HG03565 (cell line): ENCODE results near the gene PARP8.

Experiments
- ATAC-seq: cut with Tn5 transposase; IDR thresholded peaks from one replicate; pipeline ENCODE4 v1.9.1; 2021; ENCODE audit warnings: mild to moderate bottlenecking, moderate library complexity; ENCODE audit not compliant: unreplicated experiment

PARP8 gene

DNA sequence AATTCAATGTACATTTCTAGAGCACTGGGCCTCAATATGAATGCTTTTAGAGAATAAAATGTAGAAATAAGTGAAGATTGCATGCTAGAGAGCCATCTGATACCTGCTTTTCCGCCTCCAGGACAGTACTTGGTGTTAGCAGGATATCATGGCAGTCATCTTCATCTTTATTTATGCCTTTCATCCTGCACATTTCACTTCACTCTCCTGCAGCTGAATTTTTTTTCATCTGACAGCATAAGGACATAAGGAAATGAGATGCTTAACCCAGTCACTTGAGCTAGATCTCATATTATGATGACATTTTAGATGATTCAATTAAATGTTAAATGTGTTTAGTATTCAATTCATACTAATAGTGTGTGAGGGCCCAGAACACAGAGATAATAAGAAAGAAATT is 162.6 kb downstream of the PARP8 start:
- ATAC-seq = no peak

GRCh38 chr5:50832657-50833284 is 166.3 kb downstream of the PARP8 start:
- no peak for ATAC-seq

GRCh38 chr5:50836356-50836755 is 169.9 kb downstream of the PARP8 start:
- ATAC-seq = no peak

DNA sequence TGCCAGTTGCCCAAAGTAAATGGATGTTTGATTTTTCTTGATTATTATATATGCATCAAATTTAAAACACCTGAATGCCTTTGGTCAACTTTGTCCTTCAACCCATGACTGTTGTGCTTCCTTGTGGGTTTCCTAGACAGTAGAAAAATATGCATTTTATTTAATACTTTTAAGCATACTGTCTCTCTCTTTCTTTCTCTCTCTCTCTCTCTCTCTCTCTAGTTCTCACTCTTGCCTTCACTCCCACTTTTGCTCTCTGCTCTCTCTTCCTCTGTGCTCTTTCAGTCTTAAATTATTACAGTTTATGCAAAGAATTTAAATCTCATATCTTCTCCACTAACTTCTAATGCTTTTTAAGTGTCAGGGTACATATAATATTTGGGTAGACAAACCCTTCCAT is 173.0 kb downstream of the PARP8 start:
- no peak for ATAC-seq

DNA sequence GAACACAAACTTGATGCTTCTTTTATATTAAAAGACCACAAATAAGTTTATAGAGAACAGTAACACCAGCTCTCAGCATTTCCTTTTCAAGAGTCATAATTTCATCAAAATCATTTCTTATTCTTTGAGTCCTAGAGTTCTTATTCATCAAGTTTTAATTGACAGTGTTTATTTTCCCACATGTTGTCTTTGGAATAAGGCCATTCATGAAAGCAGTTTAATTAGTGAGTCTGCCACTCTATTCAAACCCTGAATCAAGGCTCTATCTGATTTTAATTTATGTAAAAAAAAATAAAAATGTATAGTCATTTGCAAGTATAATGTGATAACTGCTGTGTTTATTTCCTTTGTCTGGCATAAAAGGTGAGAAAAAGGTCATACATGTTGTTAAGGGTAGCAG is 176.7 kb downstream of the PARP8 start:
- no peak for ATAC-seq

DNA sequence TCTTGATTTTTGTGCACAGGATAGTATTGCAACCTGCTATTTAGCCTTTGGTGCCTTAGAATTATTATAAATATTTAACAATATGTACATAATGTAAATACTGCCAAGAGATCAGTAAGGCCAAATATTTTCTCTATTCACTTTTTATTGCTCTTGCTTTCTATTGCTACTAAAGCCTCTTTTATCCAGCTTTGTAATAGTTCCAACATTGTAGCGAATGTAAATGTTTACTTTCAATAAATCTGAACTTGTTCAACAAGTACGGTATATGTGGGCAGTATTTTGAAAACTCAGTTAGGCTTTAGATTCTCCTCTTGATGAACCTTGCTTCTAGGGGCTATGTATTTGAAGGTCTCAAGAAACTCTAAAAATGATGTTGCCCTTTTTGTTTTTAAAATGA is 179.8 kb downstream of the PARP8 start:
- ATAC-seq = no peak

DNA sequence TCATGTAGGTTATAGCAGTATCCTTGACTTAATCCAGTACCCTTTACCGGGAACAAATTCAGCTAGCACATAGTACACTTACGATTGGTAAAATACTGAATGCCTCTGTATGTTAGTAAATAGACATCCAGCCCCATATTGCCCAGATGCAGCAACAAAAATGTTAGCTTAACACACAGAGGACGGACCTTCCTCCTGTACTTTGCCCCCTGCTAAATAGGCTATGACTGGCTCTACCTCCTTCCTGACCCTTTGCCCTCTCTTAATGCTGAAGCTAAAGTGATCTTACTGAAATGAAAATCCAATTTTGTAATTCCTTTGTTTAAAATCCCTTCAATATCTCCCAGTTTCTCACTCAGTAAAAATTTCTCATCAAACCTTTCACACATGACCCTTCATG is 183.1 kb downstream of the PARP8 start:
- no peak for ATAC-seq

DNA sequence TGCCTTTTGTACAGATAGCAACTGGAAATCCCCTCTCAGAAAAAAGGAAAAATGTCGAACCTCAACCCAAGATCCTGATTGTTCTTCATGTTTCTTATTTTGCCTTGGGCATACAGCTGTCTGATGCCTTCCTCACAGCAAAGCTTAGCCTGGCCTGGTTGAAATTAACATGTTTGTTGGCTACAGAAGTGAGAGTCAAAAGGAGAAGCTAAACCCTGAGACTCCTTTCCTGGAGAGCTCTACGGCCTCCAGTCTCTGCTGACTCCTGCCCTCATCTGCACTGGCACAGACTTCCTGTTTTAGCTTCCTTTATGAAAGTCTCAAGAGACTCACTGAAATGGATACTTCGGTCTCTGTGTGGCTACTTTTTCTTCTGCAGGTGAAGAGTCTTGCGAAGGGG is 186.7 kb downstream of the PARP8 start:
- peak; percentile 71 for ATAC-seq

DNA sequence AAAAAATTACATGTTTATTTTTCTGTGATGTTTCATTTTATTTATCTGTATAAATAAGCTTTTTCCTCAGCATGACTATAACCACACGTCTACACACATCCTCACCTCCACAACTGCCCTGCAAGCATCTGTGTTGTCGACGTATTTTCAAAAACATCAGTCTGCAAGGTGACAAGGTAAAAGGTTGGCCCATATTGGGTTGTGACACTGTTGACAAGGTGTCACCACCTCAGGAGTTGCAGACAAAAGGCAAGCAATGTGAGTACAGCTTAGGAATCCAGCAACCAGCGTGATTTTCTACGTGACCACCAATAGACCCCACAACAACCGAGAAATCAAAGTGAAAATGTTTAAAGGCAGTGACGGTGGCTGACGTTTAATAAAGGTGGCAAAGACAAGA is 187.6 kb downstream of the PARP8 start:
- no peak for ATAC-seq

DNA sequence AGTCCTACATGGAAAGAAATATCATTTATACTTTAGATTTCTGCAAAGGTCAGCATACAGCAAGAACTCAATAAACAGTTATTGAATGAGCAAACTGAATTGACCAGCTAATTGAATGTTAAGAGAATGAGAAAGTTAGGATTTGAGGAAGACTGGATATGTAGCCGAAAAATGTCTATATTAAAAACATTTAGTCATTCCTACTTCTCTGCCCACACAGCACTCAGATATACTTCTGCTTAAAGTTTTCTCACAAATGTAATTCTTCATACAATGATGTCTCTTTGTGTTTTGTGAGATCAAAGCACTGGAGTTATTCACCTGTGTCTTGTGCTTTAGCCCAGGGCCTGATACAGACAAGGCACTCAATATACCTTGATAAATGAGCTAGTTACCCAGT is 188.6 kb downstream of the PARP8 start:
- no peak for ATAC-seq

DNA sequence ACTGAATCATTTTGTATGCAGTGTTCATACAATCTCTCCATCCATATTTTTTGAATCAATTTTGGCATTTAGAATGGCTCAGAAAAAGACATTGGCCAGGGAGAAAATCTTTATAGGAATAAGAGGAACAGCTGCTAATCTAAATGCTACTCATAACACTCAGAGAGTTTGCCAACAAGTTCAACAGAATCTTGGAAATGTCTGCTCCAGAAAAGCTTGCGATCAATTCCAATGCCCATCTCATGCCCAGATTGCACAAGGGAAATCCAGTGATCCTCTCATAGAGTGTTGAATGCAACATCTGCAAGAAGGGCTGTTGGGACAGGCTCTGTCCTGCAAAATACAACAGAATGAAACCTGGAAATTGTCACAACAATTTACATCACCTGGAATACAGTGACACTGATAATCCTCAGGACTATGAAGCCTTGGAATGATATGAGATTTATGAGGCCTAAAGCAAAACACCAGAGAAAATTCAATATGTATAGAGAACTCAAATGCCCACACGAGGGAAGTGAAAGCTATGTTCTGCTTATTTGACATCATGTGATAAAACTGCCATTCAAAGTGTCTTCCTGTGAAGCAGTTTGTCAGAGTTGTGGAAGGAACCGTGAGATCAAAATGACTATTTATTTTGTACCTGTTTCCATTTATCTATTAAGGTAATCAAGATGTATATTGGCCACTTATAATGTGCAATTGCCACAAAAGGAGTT is 190.1 kb downstream of the PARP8 start:
- peak; percentile 84 for ATAC-seq

- no peak for ATAC-seq
Measured at GRCh38 chr5:50863534-50864170, 197.2 kb downstream of the PARP8 start.

DNA sequence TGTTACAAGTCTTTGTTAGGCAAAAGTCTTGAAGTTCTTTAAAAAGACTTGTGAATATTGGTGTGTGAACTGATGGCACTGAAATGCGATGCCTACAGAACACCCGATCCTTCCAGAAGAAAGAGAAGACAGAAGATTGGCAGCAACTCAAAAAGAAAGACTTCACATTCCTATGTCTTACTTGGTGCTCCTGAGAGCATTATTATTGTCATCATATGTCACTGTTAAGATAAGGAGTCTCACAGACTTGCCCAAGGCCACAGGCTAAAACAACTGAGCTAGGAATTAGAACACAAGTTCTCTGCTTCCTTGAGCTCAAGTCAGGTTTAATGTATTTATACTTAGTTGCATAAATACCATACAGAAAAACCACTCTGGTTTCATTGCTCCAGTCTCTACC is 198.0 kb downstream of the PARP8 start:
- ATAC-seq = no peak

DNA sequence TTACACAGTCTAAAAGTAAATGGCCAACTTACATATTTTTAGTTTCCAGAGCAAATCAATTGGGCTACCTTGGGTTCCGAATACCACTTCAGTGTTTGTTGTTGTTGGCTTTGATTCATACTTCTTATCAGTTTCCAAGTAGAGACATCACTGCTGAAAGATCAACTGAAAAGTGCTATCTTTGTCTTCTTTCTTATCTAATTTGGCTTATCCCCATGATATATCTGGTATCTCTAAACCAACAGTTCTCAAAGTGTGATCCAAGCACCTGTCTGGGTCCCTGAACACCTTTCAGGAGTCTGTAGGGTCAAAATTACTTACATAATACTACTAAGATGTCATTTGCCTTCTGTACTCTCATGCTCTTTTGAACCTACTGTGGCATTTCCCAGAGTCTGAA is 200.0 kb downstream of the PARP8 start:
- ATAC-seq = no peak

- no peak for ATAC-seq
Measured at GRCh38 chr5:50867140-50867539, 200.7 kb downstream of the PARP8 start.

DNA sequence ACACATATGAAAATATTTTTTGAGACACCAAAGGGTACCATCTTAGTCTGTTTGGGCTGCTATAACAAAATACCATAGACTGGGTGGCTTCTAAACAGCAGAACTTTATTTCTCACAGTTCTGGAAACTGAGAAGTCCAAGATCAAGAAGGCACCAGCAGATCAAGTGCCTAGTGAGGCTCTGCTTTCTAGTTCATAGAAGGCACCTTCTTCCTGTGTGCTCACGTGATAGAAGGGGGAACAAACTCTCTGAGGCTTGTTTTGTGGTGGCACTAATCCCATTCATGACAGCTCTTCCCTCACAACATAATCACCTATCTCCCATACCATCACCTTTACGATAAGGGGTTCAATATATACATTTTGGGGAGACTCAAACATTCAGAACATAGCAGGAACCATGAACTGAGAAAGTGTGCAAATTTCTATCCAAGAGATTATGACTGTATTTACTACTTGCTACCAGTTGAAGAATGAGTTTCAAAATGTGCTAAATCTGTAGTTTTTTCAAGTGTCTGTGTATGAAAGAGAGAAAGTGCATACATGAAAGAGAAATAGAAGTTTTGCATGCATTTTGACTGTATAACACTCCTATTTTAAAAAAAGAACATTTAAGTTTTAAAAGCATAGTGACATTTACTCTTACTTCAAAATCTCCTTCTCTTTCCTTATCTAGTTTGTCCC is 207.3 kb downstream of the PARP8 start:
- ATAC-seq = no peak

DNA sequence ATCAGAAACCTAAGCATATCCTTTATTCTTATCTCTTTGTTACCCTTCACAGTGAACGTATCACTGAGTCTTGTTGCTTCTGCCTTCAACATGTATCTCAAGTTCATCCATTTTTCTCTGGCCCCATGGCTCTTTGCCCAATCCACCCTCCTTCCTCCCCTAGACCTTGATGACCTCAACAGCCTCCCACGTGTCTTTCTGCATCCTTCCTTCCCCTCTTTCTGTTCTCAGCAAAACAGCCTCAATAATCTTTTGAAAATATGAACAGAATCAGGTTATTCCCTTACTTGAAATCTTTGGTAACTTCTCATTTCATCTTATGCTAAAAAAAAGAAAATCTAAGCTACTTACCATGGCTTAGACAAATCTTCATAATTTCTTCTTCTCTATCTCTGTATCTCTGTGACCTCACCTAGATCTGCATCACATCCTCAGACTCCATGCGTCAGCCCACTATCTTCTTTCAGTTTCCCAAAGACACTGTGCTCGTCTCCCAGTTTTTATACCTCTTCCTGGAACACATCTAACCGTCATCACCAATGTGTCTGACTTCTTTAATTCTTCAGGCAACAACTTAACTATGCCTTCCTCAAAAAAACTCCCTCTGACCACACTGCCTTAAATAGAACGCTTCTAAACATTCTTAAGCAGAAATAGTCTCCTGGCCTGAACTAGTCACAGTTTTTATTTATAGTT is 208.0 kb downstream of the PARP8 start:
- ATAC-seq = no peak

GRCh38 chr5:50875002-50875344 is 208.5 kb downstream of the PARP8 start:
- ATAC-seq = no peak

- ATAC-seq = no peak
Measured at GRCh38 chr5:50878470-50878869, 212.0 kb downstream of the PARP8 start.

DNA sequence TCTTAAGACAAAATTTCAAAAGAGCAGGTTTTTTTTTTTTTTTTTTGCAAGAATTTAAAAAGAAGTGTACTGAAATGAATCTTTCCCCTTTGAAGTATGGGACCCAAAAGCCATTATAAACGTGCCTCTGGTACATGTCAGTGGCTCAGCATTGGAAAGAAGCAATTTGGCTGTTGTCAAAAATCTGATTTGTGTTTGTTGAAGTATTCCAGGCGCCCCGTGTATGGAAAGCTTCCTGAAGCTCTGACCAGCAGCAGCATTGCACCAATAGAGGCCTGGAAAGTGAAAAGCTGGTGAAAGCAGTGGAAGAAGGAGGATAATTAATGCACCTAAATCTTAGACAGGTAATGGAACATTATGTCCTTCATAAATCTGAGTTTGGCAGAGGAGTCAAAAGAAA is 215.0 kb downstream of the PARP8 start:
- no peak for ATAC-seq

- ATAC-seq = no peak
Measured at GRCh38 chr5:50886657-50887345, 220.4 kb downstream of the PARP8 start.
